ENCODE data around the gene NAV2. TPM values are rescaled to one million over a fixed set of nuclear protein-coding genes. Genes with fewer than 3 reads are reported as not detected.

The NAV2 gene
- total RNA-seq, 2 experiments from 2014 or later = 0.23 to 0.36 TPM

- intact Hi-C loops (cut with micrococcal nuclease) = no loop called here
- Mint-ChIP-seq H3K27ac (no peak overlapping the region), H3K4me3 (no peak overlapping the region), H3K9me3 (no peaks in the 10 kb centered on the region), H3K27me3 (peaks cover 1% of the 10 kb centered on the region), H3K36me3 (ENCODE audit: low read depth) (no peaks in the 10 kb centered on the region), H3K4me1 (ENCODE audit: low read depth) (peaks cover 2% of the 10 kb centered on the region)
- DNase-seq = no peak
- no peak for TF ChIP-seq CTCF (IDR thresholded peaks at IDR 0.05)
- ATAC-seq = no peak
- CTCF ChIA-PET = interaction anchor here (1.0 kb wide), 1 partner anchor 78 kb away, joined by 3 read pairs; no protein-coding TSS in a partner anchor
- POLR2A ChIA-PET = no interaction called here
Observed at GRCh38 chr11:20035375-20035700, 322.7 kb downstream of the NAV2 start.

DNA sequence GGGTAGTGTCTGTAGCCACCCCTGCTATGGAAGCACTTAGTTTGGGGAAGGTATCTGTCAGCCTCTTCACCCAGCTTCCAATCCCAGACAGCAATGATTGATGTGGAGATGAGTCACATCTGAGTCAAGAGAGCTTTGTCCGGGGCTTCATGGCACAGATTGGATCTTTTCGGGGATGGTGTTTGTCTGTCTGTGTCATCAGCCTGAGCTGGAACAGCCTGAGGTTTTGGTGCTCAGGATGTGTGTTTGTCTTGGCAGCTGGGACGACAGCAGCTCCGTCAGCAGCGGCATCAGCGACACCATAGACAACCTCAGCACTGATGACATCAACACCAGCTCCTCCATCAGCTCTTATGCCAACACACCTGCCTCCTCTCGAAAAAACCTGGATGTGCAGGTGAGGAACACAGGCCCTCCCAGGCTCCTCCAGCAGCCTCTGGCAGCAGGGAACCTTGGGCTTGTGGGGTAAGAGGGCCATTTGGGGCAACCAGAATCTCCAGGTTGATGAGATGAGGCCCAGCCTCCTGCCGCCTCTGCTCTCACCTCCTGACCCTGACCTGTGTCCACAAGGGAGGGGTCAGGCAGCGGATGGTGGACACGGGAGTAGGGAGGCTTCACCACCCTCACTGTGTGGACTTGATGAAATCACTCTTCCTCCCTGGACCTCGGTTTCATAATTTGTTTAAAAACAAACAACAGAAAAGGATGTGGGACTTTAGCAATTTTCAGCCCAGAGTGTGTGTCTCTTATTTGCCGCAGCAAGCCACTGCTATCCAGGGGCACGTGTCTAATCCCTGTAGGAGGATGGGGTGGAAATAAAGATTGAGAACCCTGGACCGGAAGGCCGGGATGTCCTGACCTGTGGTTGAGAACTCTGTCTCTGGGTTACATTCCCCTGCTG, 323.3 kb downstream of the NAV2 start:
- Mint-ChIP-seq H3K36me3 (ENCODE audit: low read depth) (no peaks in the 10 kb centered on the region), H3K4me3 (no peak overlapping the region), H3K4me1 (ENCODE audit: low read depth) (peaks cover 2% of the 10 kb centered on the region), H3K27me3 (peaks cover 2% of the 10 kb centered on the region), H3K27ac (no peak overlapping the region), H3K9me3 (no peaks in the 10 kb centered on the region)
- POLR2A ChIA-PET = no interaction called here
- ATAC-seq (no peak), DNase-seq (no peak)
- intact Hi-C loops (cut with micrococcal nuclease) = no loop called here
- no peak for TF ChIP-seq CTCF (IDR thresholded peaks at IDR 0.05)
- CTCF ChIA-PET = no interaction called here

DNA sequence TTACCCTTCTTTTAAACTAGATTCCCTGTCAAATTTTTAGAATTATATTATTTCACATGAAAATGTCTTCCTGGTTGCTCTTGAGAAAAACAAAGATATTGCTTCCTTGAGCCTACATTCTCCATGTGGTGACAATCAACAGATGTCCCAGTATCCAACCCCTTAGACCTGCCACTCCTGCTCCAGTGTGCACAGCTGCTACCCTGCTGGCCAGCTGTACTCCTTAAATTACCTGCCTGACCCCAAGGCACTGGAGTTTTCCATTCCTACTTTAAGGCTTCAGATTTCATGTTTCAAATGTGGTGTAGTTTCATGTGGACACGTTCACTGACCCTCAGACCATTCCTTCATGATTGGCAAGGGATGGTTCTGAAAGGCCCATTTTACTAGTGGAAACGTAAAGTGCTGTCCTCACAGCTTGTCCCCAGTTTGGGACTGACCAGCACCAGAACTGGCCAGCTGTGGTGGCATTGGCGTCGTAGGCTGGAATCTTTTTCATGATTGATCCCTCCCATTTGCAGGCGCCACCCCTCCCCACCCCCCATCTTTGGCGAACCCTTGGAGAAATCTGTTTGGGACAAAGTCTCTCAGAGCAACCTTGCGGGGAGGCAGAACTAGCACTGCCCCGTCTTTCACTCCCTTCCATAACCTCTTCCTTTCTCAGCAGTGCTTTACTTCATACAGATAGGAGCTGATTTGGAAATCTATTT, 324.1 kb downstream of the NAV2 start:
- CTCF ChIA-PET = no interaction called here
- H3K27ac Mint-ChIP-seq = no peak overlapping the region

GRCh38 chr11:20037396-20038153, 324.9 kb downstream of the NAV2 start:
- CTCF ChIA-PET = no interaction called here
- Mint-ChIP-seq H3K27me3 (peaks cover 3% of the 10 kb centered on the region), H3K4me3 (no peak overlapping the region), H3K27ac (no peak overlapping the region), H3K4me1 (ENCODE audit: low read depth) (peaks cover 2% of the 10 kb centered on the region), H3K9me3 (no peaks in the 10 kb centered on the region), H3K36me3 (ENCODE audit: low read depth) (no peaks in the 10 kb centered on the region)
- POLR2A ChIA-PET = no interaction called here
- TF ChIP-seq CTCF (IDR thresholded peaks at IDR 0.05) = no peak
- intact Hi-C loops (cut with micrococcal nuclease) = no loop called here
- DNase-seq = no peak
- ATAC-seq = no peak

More for the DNA sequence above, 324.1 kb downstream of the NAV2 start:
- no peak for TF ChIP-seq CTCF (IDR thresholded peaks at IDR 0.05)
- H3K4me3 Mint-ChIP-seq = no peak overlapping the region
- H3K27me3 Mint-ChIP-seq = peaks cover 3% of the 10 kb centered on the region
- peaks cover 2% of the 10 kb centered on the region for H3K4me1 Mint-ChIP-seq (ENCODE audit: low read depth)
- no peaks in the 10 kb centered on the region for H3K9me3 Mint-ChIP-seq
- ATAC-seq (no peak), DNase-seq (no peak)
- no peaks in the 10 kb centered on the region for H3K36me3 Mint-ChIP-seq (ENCODE audit: low read depth)
- intact Hi-C loops (cut with micrococcal nuclease) = no loop called here
- POLR2A ChIA-PET = no interaction called here
